CD8-positive, alpha-beta memory T cell (primary cell): ENCODE data around the gene KRT33A. TPM values are rescaled to one million over a fixed set of nuclear protein-coding genes. Genes with fewer than 3 reads are reported as not detected.

Source experiments
- polyA plus RNA-seq: library from polyadenylated mRNA; unstranded; fragments of 300-500 nt; fragmentation: Illumina TruSeq; gene quantifications from one replicate; pipeline ENCODE4 v1.2.3, GENCODE V29; 2021
- total RNA-seq, 2 experiments: library from RNA; stranded (reverse); gene quantifications; one replicate each; pipeline ENCODE4 v1.2.3, GENCODE V29; 2021

KRT33A gene
- total and polyA plus RNA-seq, 3 experiments from 2014 or later: not detected

Other genes starting within 250 kb of the KRT33A start
Only the 30 nearest of the 34 such genes appear.
- gene KRTAP4-12, start 226.6 kb downstream of the KRT33A start, total RNA-seq: not detected
- gene KRTAP4-12, start 226.6 kb downstream of the KRT33A start, polyA plus RNA-seq: not detected
- not detected for gene KRTAP4-6, start 210.3 kb downstream of the KRT33A start, total RNA-seq
- gene KRTAP4-6, start 210.3 kb downstream of the KRT33A start, polyA plus RNA-seq: 0.35 TPM
- not detected for gene KRTAP4-5, start 201.0 kb downstream of the KRT33A start, total RNA-seq
- gene KRTAP4-5, start 201.0 kb downstream of the KRT33A start, polyA plus RNA-seq: not detected
- not detected for gene KRTAP4-4, start 190.1 kb downstream of the KRT33A start, total RNA-seq
- gene KRTAP4-4, start 190.1 kb downstream of the KRT33A start, polyA plus RNA-seq: not detected
- gene KRTAP4-3, start 182.6 kb downstream of the KRT33A start, total RNA-seq: not detected
- gene KRTAP4-3, start 182.6 kb downstream of the KRT33A start, polyA plus RNA-seq: not detected
- not detected for gene KRTAP4-2, start 172.6 kb downstream of the KRT33A start, total RNA-seq
- not detected for gene KRTAP4-2, start 172.6 kb downstream of the KRT33A start, polyA plus RNA-seq
- not detected for gene KRTAP4-1, start 165.9 kb downstream of the KRT33A start, total RNA-seq
- gene KRTAP4-1, start 165.9 kb downstream of the KRT33A start, polyA plus RNA-seq: not detected
- gene KRTAP9-1, start 160.9 kb downstream of the KRT33A start, total RNA-seq: not detected
- gene KRTAP9-1, start 160.9 kb downstream of the KRT33A start, polyA plus RNA-seq: not detected
- not detected for gene KRTAP9-2, start 124.2 kb downstream of the KRT33A start, total RNA-seq
- not detected for gene KRTAP9-2, start 124.2 kb downstream of the KRT33A start, polyA plus RNA-seq
- gene KRTAP9-3, start 118.4 kb downstream of the KRT33A start, total RNA-seq: not detected
- gene KRTAP9-3, start 118.4 kb downstream of the KRT33A start, polyA plus RNA-seq: not detected
- gene KRTAP9-8, start 112.8 kb downstream of the KRT33A start, total RNA-seq: not detected
- not detected for gene KRTAP9-8, start 112.8 kb downstream of the KRT33A start, polyA plus RNA-seq
- gene KRTAP9-4, start 101.1 kb downstream of the KRT33A start, total RNA-seq: not detected
- not detected for gene KRTAP9-4, start 101.1 kb downstream of the KRT33A start, polyA plus RNA-seq
- gene KRTAP9-9, start 95.4 kb downstream of the KRT33A start, total RNA-seq: not detected
- gene KRTAP9-9, start 95.4 kb downstream of the KRT33A start, polyA plus RNA-seq: not detected
- not detected for gene KRTAP9-6, start 85.5 kb downstream of the KRT33A start, total RNA-seq
- not detected for gene KRTAP9-6, start 85.5 kb downstream of the KRT33A start, polyA plus RNA-seq
- not detected for gene KRTAP9-7, start 75.1 kb downstream of the KRT33A start, total RNA-seq
- not detected for gene KRTAP9-7, start 75.1 kb downstream of the KRT33A start, polyA plus RNA-seq
- gene KRTAP29-1, start 48.0 kb downstream of the KRT33A start, total RNA-seq: not detected
- 0.22 TPM for gene KRTAP29-1, start 48.0 kb downstream of the KRT33A start, polyA plus RNA-seq
- not detected for gene KRTAP16-1, start 41.5 kb downstream of the KRT33A start, total RNA-seq
- 0.58 TPM for gene KRTAP16-1, start 41.5 kb downstream of the KRT33A start, polyA plus RNA-seq
- gene KRTAP17-1, start 35.1 kb downstream of the KRT33A start, total RNA-seq: not detected
- not detected for gene KRTAP17-1, start 35.1 kb downstream of the KRT33A start, polyA plus RNA-seq
- not detected for gene KRT33B, start 19.0 kb upstream of the KRT33A start, total RNA-seq
- gene KRT33B, start 19.0 kb upstream of the KRT33A start, polyA plus RNA-seq: not detected
- gene KRT34, start 31.5 kb upstream of the KRT33A start, total RNA-seq: not detected
- not detected for gene KRT34, start 31.5 kb upstream of the KRT33A start, polyA plus RNA-seq
- not detected for gene KRT31, start 46.8 kb upstream of the KRT33A start, total RNA-seq
- not detected for gene KRT31, start 46.8 kb upstream of the KRT33A start, polyA plus RNA-seq
- gene KRT37, start 73.8 kb upstream of the KRT33A start, total RNA-seq: not detected
- not detected for gene KRT37, start 73.8 kb upstream of the KRT33A start, polyA plus RNA-seq
- gene KRT38, start 90.2 kb upstream of the KRT33A start, total RNA-seq: not detected
- gene KRT38, start 90.2 kb upstream of the KRT33A start, polyA plus RNA-seq: not detected
- not detected for gene KRT32, start 116.6 kb upstream of the KRT33A start, total RNA-seq
- not detected for gene KRT32, start 116.6 kb upstream of the KRT33A start, polyA plus RNA-seq
- not detected for gene KRT35, start 130.3 kb upstream of the KRT33A start, total RNA-seq
- not detected for gene KRT35, start 130.3 kb upstream of the KRT33A start, polyA plus RNA-seq
- gene KRT36, start 139.1 kb upstream of the KRT33A start, total RNA-seq: not detected
- not detected for gene KRT36, start 139.1 kb upstream of the KRT33A start, polyA plus RNA-seq
- not detected for gene KRT13, start 154.8 kb upstream of the KRT33A start, total RNA-seq
- gene KRT13, start 154.8 kb upstream of the KRT33A start, polyA plus RNA-seq: not detected
- gene KRT15, start 168.1 kb upstream of the KRT33A start, total RNA-seq: not detected
- gene KRT15, start 168.1 kb upstream of the KRT33A start, polyA plus RNA-seq: not detected
- not detected for gene KRT19, start 177.5 kb upstream of the KRT33A start, total RNA-seq
- not detected for gene KRT19, start 177.5 kb upstream of the KRT33A start, polyA plus RNA-seq
- gene KRT9, start 221.2 kb upstream of the KRT33A start, total RNA-seq: not detected
- not detected for gene KRT9, start 221.2 kb upstream of the KRT33A start, polyA plus RNA-seq